CD4-positive, alpha-beta T cell treated with Interferon alpha-2 for 1 hour (primary cell): Measurements from ENCODE around the gene KMT2B.
"Not testable (repeated sequence)": the region's sequence is repeated elsewhere in the genome, so short reads cannot be mapped to it uniquely, and the experiment has no call there.

Experiments used
- DNase-seq, 2 donors: peaks; one replicate each; pipeline ENCODE4 v3.0.0-alpha.2; 2020 to 2022

KMT2B gene

GRCh38 chr19:35713506-35713850, 4.3 kb upstream of the KMT2B start:
- no peak for DNase-seq

GRCh38 chr19:35713904-35714495, 3.8 kb upstream of the KMT2B start:
- no peak for DNase-seq

DNA sequence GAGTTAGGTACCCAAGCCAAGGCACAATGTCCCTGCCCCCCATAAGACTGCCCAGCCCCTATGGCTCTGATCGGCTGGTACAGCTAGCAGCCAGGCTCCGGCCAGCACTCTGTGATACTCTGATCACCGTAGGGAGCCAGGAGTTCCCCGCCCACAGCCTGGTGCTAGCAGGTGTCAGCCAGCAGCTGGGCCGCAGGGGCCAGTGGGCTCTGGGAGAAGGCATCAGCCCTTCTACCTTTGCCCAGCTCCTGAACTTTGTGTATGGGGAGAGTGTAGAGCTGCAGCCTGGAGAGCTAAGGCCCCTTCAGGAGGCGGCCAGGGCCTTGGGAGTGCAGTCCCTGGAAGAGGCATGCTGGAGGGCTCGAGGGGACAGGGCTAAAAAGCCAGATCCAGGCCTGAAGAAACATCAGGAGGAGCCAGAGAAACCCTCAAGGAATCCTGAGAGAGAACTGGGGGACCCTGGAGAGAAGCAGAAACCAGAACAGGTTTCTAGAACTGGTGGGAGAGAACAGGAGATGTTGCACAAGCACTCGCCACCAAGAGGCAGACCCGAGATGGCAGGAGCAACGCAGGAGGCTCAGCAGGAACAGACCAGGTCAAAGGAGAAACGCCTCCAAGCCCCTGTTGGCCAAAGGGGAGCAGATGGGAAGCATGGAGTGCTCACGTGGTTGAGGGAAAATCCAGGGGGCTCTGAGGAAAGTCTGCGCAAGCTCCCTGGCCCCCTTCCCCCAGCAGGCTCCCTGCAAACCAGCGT, 3.0 kb upstream of the KMT2B start:
- no peak for DNase-seq

GRCh38 chr19:35715355-35715809, 2.4 kb upstream of the KMT2B start:
- DNase-seq = no peak

GRCh38 chr19:35715981-35716800, 1.6 kb upstream of the KMT2B start:
- DNase-seq = peak in 1 of 2 donors; percentile 25

DNA sequence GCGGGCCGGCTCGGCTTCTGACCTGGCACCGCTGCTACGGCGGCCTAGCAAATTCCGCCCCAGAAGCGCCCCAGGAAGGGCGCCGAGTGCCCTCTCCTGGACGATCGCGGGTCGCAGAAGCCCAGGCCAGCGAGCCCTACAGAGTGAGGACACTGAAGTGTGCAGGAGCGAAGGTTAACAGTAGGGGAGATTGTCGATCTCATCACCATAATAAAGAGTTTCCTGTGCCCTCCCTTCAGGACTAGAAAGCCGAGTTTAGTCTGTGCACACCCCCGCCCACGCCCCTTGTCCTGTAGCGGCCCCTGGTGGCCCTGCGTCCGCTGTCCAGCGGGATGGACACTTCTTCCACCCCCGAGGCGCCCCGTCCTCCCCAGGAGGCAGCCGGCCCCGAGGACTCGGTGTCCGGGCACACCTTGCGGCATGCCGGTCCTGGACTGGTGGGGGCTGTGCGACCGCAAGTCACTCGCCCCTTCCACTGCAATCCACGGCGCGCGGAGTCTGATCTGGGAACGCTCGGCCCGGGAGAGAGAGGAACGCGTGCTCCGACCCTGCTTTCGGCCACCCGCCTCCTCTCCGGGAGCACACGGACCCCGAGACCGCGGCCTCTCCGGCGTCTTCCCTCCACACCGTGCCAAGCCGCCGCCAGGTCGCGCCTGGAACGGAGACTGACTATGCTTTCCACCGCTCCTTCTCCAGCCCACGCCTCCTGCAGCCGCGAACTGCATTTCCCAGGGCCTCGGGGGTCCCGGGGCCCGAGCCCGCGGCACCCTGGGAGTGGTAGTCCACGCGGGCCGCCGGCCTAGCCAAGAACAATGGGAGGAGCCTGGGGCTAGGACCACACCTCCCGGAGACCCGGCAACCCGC, 770 bp upstream of the KMT2B start:
- DNase-seq = peak; percentile 98 to 99

GRCh38 chr19:35718345-35719041, 690 bp downstream of the KMT2B start:
- peak in 1 of 2 donors; percentile 42 for DNase-seq

DNA sequence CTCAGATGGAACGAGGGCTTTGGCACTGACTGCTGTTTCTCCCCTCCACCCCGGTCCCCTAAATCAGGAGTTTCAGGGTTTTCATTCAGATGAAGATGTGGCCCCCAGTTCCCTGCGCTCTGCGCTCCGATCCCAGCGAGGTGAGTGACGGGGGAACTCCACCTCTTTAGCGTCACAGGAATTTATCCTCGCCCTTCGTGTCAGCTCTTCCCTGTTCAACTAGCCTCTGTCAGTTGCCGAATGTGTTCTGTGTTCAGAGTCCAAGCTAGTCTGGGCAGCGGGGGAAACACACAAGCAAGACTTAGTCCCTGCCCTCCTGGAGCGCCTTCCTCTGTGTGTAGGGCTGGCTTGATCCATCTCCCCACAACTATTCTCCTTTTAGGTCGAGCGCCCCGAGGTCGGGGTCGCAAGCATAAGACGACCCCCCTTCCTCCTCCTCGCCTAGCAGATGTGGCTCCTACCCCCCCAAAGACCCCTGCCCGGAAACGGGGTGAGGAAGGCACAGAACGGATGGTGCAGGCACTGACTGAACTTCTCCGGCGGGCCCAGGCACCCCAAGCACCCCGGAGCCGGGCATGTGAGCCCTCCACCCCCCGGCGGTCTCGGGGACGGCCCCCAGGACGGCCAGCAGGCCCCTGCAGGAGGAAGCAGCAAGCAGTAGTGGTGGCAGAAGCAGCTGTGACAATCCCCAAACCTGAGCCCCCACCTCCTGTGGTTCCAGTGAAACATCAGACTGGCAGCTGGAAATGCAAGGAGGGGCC, 1.8 kb downstream of the KMT2B start:
- no peak for DNase-seq

DNA sequence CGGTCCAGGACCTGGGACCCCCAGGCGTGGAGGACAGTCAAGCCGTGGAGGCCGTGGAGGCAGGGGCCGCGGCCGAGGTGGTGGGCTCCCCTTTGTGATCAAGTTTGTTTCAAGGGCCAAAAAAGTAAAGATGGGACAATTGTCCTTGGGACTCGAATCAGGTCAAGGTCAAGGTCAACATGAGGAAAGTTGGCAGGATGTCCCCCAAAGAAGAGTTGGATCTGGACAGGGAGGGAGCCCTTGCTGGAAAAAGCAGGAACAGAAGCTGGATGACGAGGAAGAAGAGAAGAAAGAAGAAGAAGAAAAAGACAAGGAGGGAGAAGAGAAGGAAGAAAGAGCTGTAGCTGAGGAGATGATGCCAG, 2.3 kb downstream of the KMT2B start:
- DNase-seq = no peak

GRCh38 chr19:35720648-35721047, 2.8 kb downstream of the KMT2B start:
- DNase-seq = no peak

DNA sequence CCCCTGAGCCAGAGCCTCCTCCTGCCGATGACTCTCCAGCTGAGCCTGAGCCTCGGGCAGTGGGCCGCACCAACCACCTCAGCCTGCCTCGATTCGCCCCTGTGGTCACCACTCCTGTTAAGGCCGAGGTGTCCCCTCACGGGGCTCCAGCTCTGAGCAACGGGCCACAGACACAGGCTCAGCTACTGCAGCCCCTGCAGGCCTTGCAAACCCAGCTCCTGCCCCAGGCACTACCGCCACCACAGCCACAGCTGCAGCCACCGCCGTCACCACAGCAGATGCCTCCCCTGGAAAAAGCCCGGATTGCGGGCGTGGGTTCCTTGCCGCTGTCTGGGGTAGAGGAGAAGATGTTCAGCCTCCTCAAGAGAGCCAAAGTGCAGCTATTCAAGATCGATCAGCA, 3.6 kb downstream of the KMT2B start:
- DNase-seq = no peak

- DNase-seq = no peak
Measured at GRCh38 chr19:35722461-35722860, 4.7 kb downstream of the KMT2B start.

- no peak for DNase-seq
Measured at GRCh38 chr19:35722897-35723296, 5.1 kb downstream of the KMT2B start.

GRCh38 chr19:35723671-35724070, 5.9 kb downstream of the KMT2B start:
- DNase-seq = no peak

GRCh38 chr19:35724132-35724531, 6.3 kb downstream of the KMT2B start:
- not testable (repeated sequence) for DNase-seq

- DNase-seq = no peak
Measured at GRCh38 chr19:35724560-35724959, 6.8 kb downstream of the KMT2B start.

DNA sequence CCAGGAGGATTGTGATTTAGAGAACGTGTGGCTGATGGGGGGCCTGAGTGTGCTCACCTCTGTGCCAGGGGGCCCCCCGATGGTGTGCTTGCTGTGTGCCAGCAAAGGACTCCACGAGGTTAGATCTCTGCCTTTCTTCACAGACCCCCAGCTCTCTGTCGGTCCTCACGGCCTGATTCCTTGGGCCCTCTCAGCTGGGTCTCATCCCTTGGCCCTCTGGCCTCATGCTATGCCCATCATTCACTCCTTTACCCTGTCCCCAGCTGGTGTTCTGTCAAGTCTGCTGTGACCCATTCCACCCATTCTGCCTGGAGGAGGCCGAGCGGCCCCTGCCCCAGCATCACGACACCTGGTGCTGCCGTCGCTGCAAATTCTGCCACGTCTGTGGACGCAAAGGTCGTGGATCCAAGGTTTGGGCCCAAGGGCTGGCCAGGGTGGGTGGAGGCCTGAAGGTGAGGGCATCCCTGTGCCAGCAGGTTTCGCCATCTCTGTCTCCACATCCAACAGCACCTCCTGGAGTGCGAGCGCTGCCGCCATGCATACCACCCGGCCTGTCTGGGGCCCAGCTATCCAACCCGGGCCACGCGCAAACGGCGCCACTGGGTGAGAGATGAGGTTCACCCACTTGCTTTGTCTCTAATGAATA, 7.5 kb downstream of the KMT2B start:
- DNase-seq = no peak

GRCh38 chr19:35727053-35727955, 9.5 kb downstream of the KMT2B start:
- DNase-seq = no peak

DNA sequence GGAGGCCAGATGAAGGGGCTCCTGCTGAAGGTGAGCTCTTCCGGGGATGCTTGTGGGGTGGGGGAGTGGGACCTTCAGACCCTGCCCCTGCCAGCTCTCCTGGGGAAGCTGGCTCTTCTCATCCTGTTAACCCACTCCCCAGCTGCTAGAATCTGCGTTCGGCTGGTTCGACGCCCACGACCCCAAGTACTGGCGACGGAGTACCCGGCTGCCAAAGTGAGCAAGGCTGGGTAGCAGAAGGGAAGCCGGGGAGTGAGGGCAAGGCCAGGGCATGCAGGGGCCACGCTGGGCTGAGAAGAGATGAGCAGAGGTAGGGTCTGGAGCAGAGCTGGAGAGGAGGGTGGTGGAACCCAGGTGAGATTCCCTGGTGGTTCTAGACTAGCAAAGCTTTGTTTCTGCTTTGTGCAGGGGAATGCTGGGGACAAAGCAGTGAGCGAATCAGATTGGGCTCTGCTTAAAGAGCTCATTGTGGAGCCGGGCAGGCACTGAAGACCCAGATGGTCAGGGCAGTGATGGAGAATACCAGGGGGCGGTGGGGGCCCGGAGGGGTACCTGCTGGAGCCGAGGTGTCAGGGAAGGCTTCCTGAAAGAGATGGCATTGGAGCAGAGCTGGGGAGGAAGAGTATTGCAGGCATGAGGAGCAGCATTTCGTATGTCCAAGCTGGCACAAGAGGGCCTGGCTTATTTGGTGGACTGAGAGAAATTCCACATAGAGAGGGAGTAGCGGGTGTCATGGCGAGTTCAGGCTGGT, 10.3 kb downstream of the KMT2B start:
- no peak for DNase-seq
